ENCODE results near the gene CYB5B.

Gene CYB5B

DNA sequence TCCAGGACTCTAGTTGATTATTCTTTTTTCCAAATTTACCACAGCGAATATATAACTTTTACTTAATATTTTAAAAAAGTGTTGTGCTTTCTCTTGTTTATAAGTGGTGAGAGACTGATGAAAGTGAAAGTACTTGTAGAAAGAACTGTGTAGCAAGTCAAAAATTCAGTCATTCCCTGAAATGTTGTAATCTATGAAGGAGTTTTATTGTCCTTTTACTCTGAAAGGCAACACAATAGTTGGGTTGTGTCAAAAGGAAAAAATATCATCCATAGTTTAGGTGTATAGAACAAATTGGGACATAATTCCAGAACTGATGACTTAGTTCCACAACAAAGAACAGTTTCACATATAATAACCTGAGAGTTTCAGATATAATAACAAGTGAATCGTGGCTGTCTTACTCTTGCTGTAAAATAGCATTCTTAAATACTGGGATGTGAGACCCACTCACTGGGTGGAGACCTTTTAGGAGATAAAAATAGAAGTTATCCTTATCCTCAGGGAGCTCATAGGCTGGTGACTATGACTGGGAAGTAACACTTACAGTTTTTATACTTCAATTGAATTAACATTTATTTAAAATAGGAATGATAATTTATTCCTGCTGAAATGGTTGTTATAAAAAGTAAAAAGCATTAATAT, 20.6 kb downstream of the CYB5B start:
- no peak for DNase-seq (ENCODE audit: low read depth)

DNA sequence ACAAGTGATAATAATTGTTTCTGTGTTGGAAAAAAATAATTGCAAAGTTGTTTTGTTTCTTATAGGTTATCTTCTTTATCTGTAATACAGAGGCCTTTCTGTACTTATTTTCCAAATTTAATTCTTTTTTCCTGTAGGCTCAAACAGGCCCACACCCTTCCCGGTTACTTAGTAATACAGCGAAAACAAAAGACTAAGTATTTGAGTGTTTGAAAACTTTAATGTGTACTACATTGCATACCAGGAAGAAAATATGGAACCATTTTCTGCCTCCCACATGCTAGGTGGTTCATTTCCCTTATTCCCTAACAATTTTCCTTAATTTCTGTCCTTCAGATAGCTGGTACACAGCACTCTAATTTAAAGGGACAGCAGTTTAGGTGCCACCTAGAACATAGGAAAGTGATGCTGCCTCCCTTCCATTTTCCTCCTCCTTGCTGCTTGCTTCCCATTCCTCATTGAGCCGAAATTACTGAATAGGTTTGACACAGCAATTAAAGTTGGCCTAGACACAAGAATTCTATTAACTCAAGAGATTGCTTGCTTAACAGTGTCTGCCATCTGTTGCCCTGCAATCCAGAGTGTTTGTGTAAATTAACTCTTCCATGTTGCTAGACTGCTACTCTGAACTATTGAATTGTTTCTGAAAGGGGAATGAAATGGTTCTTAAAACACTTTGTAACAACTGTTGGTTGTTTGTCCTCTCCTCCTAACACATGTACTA, 24.2 kb downstream of the CYB5B start:
- no peak for DNase-seq (ENCODE audit: low read depth)

DNA sequence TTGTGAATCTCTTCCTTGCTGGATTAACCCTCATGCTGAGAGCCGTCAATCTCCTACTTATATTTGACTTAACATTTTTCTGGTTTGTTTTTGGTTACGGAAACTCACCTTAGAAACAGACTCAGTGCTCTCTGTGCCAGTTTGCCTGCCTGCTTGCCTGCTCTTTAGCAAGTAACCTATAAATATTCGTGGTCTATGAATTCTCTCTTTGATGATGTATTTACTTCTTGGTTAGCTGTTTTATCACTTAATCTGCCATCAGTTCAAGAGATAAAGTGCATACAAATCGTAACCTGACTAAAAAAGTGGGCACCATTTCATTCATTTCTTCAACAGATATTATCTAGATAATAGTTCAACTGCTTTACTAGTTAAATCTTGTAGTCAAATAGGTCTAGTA, 26.7 kb downstream of the CYB5B start:
- DNase-seq (ENCODE audit: low read depth), result no peak

DNA sequence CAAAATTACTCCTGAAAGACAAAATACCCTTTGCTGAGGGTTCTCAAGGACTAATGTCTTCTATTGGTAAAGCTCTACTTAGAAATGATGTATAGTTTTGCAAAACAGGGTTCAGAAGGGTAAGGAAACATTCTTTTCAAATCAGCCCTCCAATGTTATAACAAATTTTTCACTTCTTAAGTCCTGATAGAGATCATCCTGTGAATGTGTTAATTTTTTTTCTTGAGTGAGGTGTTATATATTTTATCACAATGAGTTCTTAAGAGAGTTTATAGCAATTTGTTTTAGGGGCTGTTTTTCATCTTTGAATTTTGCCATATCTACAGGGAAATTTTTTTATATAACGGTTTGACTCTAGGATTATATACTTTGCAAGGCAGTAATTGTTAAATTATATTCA, 29.5 kb downstream of the CYB5B start:
- no peak for DNase-seq (ENCODE audit: low read depth)

DNA sequence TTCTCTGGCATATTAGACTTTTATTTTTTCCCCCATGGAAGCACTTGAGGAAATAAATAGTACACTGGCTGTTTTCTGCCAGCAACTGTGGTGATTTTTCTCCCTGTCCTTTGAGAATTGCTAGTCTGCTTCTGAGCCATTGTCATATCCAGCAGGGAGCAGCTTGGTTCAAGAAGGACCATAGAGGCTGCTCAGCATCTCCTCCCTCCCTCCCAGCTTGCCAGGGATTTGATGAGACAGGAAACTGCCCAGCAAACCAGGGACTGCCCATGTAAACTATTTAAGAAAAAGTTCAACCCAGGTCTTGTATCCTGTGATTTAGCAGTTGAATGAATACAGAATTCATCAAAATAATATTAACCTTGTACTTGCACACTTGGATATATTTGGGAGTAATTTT, 39.5 kb downstream of the CYB5B start:
- DNase-seq (ENCODE audit: low read depth), result no peak

DNA sequence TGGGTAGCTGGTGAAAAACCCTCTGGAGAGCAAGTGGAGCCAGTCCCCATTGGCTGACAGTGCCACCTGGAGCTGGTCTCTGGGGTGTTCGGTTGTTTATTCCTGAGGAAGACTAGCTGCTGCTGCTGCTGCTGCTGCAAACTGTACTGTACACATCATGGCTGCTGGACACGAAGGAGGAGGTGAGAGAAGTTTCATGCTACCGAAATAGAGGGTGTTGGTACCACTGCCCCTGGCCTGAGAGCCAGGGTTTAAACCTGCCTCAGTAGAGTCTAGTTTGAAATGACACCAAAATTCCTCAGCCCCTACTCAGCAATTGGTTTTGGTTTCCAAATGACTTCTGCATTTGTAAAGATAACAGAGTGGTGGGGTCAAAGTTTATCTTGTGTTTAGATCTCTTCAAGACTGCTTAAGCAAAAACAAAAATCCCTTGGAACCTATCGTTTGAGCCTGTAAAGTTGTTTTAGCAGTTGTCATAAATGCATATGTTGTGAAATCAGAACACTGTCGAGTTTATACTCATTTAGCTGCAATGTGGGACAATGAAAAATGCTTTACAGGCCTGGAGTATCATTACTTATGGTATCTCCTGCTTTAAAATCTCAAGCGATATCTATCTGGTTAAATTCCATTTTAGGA, 40.8 kb downstream of the CYB5B start:
- no peak for DNase-seq (ENCODE audit: low read depth)

DNA sequence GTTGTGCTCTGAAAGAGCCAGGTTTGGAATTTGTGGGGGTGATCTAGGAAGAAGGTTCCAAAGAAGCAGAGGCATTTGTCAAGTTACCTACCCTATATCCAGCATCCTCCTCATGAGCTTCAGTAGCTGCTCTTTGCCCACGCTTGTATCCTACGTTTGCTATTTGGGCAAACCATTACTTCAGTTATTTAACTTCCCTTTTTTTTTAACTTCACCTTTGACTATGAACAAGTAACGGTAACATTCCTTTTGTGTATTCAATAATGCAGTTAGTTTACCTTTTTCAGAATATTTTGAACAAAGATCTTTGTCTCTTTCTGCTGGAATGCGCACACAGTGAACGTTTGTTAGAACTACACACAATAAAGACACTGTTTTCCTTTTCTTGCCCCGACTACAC, 41.5 kb downstream of the CYB5B start:
- no peak for DNase-seq (ENCODE audit: low read depth)

DNA sequence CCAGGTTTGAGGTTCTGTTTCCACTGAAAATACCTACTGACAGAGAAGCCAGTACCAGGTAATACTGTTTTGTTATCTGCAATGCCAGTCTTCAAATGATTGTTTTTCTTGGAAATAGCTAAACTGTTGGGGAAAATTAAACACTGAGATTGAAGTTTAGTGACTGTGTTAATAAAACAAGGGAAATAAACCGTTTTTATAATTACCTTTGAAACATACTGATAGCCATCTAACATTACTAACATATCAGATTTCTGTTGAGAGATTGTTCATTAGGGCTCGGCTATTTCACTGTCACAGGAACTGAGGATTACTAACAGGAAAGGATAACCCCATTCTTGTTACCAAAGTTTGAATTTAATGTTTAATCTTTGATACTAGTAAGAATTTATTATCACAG, 42.1 kb downstream of the CYB5B start:
- no peak for DNase-seq (ENCODE audit: low read depth)

DNA sequence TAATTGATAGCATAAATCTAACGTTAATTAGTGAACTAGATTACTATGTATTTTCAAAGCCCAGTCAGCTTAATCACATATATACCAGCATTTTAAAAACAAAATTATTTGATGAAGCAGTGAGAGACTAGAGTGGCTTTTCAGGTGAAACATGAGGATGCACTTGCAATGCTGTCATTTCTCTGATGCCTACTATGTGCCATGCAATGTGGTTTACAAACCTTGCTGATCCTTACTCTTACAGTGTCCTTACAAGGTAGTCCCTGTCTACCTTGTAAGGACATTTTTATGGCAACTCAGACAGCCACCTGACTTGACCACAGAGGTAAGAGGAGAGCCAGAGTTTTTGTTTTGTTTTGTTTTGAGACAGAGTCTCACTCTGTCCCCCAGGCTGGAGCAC, 42.7 kb downstream of the CYB5B start:
- DNase-seq (ENCODE audit: low read depth), result no peak

DNA sequence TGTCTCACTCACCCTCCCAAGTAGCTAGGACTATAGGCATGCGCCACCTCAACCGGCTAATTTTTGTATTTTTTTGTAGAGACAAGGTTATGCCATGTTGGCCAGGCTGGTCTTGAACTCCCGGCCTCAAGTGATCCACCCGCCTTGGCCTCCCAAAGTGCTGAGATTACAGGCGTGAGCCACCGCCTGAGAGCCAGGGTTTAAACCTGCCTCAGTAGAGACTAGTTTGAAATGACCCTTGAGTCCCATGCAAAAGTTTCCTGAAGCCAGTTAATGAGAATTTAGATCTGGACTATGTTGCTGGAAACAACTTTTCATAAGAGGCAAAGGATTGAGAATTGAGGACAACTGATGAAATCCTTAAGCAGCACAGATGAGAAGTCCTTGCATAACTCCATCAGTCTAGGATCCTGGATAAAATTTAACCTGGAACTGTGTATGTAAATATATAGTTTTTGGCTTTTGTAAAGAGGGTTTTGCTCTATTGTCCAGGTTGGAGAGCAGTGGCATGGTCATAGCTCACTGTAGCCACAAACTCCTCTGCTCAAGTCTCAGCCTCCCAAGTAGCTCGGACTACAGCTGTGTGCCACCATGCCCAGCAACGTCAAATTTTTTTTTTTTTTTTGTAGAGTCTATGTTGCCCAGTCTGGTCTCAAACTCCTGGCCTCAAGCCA, 43.2 kb downstream of the CYB5B start:
- no peak for DNase-seq (ENCODE audit: low read depth)

DNA sequence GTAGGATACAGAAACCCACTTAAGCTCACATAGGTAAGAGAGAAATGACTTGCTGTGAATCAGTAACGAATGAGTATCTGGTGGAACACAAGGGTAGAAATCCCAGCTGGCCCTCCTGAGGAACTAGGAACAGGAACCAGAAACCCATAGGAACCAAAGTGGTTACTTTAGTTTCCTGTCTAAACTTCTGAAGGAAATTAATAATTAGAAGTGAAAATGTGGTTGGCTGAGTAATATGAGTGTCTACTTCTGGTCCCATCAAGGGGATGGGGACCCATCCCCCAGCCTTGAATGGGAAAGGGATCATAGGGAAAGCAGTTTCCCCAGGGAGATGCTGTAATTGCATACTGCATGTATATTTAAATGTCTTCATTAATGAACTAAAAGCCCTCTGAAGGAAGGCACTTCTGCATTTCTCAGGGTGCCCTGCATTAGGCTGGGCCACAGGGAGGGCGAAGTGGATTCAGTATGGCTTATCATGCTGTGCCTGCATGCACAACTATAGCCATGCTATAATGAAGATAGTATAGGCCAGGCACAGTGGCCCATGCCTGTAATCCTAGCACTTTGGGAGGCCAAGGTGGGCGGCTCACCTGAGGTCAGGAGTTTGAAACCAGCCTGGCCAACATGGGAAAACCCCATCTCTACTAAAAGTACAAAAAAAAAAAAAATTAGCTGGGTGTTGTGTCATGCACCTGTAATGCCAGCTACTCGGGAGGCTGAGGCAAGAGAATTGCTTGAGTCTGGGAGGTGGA, 45.6 kb downstream of the CYB5B start:
- no peak for DNase-seq (ENCODE audit: low read depth)

DNA sequence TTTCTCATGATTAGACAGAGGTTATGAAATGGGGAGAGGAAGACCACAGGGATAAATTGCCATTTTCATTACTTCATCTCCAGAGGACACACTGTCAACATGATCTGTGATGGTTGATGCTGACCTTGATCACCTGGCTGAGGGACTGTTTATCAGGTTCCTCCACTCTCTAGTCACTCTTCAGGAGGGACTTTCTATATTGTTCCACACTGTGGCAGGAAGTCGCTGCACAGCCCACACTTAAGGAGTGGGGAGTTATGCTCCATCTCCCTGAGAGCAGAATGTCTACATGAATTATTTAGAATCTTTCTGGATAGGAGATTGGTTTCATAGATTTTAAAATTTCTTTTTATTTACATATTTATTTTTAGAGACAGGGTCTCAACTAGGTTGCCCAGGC, 46.7 kb downstream of the CYB5B start:
- no peak for DNase-seq (ENCODE audit: low read depth)

DNA sequence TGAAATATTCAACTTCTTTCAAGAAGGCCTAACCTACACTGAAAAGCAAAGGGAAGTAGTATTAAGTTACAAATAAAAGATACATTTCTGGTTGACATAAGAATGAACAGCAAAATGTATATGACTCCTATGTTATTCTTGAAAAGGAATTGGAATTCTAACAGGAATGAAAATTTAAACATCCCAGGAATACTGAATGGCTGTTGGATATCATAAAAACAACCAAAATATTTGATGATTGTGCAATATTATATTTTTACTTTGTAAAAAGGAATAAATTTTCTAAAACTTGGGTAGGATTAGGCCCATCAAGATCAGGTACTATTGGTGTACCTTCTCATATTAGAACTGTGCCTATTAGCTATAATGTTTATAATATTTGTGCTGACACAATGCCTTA, 50.0 kb downstream of the CYB5B start:
- DNase-seq (ENCODE audit: low read depth), result no peak

DNA sequence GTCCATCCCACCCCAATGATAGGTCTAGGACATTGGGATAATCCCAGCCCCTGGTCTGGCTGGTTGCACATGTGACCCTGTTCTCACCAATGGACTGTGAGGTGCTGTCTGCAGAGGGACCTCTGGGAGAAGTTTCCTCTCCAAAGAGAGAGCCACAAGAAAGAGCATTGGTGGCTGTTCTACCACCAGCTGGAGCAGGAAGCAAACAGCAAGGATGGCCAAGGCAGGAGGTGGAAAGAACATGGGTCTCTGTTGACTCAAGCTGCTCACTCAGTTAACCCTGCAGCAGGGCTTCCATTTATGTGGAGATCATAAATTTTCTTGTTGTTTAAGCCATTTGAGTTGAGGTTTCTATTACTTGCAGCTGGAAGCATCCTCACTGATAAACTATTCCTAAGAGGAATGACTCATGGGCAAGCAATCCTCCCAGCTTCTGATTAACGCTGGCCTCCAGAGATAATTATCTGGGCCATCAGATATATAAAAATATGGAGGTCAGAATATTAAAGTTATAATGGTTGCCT, 52.6 kb downstream of the CYB5B start:
- peak; percentile 36 for DNase-seq (ENCODE audit: low read depth)

DNA sequence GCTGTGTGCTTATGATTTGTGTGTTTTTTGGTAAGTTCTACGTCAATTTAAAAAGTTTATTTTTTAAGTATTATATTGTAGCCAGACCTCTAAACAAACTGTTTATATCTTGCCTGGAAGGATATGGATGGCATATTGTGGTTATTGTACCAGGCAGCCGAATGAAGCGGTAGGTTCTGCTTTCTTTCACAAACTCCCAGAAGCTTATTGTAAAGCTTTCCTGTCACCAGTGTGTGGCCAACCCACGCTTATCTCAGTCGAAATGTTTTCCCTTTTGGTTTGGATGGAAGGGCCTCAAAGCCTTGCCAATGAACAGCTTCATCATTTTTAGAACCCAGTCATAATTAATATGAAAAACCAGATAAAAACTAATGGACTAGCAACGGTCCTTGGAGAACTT, 53.1 kb downstream of the CYB5B start:
- DNase-seq (ENCODE audit: low read depth), result no peak

DNA sequence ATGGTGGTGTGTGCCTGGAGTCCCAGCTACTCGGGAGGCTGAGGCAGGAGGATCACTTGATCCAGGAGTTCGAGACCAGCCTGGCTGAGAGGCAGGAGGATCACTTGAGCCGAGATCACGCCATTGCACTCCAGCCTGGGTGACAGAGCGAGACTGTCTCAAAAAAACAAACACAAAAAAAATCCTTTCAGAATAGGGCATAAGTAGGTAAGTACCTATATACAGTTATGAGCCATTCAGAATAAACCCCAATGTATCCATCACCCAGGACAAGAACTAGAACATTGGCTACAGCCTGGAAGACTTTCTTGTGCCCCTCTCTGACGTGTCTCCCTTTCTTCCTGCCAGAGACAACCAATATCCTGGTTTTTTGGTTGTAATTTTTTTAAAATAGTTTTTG, 54.3 kb downstream of the CYB5B start:
- no peak for DNase-seq (ENCODE audit: low read depth)

DNA sequence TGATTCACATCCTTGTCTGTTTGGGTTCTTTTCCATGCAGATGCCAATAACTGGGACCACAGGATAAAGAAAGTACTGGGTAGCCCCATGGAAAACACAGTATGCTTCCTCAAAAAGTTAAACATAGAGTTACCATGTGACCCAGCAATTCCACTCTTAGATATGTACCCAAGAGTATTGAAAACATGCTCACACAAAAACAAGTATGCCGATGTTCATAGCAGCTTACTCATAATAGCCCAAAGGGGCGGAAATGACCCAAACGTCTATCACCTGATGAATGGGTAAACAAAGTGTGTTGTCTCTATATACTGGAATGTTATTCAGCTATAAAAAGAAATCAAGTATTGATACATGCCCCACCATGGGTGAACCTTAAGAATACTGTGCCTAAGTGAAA, 55.4 kb downstream of the CYB5B start:
- no peak for DNase-seq (ENCODE audit: low read depth)

DNA sequence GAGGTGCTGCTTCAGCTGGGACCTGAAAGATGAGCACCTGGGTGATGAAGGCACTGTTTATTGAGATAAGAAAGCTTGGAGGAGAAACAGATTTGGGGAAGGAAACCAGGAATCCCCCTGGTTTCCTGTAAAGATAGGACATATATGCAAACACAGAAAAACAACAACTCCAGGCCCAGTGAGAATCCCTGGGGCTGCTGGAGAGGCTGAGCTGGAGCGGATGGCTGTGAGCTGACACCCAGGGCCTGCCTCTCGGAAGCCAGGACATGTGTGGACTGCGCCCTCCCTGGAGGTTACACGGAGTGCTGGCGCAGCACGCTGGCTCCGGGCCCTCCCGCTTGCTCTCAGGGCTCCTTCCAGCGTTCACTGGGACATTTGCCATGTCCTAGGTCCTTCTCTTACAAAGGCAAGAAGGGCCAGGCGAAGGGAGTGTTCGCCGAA, 57.5 kb downstream of the CYB5B start:
- peak; percentile 74 for DNase-seq (ENCODE audit: low read depth)

DNA sequence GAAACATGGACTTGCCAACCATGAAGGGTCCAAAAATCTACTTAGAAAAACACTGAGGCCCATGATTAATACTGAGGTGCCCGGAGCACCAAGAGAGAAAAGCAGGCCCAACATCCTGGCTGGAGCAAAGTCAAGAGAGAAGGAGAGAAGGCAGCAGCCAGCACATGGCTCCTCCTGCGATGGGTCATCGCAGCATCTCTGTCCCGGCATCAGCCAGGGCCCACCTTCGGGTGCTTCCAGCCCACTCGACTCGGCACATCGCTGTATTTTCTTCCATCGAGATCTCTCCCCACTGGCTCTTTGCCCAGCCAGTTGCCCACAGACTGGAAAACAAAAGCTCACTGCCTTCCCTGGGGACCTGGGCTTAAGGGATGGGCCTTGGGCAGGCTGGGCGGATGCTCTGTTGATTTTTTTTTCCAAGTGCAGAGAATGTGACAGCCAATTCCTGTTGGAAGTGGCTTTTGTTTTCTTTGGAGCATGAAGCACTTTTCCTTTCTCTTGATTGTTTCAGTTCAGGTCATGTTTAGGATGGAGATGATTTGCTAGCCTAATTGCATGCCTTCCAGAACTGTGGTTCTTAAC, 58.1 kb downstream of the CYB5B start:
- DNase-seq (ENCODE audit: low read depth), result peak; percentile 95

DNA sequence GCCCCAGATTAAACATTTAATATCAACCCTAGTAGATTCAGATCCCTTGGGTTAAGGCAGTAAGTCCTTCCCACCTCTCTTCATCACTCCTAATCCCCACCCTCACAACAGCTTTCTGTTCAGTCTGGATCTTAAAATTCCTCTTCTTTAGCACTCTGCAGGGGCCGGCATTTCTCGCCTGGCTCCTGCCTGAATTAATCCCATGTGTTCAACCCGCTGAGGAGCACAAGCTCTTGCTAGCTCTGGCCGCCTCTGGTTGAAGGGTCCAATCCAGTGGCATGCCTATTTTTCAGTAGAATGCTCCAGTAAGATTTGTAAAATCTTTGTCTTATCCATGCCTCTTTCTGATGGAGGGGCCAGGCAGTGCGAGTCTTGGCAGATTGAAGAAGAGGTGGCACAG, 59.2 kb downstream of the CYB5B start:
- no peak for DNase-seq (ENCODE audit: low read depth)

DNA sequence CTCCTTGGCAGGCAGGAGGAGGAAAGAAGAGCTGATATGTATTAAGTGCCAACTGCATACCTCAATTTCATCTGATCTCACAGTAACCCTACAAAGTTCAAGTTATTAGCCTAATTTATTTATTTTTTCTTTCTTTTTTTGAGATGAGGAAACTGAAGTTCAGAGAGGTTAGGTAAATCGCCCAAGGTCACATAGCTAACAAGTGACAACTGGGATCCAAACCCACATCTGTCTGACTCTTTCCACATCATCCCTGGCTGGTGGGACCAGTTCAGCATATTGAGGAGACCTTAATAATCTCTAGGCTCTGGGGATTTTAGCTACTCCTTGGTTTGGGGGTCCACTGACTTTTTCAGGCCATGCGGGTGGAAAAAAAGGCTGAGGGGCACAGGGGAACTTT, 60.9 kb downstream of the CYB5B start:
- no peak for DNase-seq (ENCODE audit: low read depth)

DNA sequence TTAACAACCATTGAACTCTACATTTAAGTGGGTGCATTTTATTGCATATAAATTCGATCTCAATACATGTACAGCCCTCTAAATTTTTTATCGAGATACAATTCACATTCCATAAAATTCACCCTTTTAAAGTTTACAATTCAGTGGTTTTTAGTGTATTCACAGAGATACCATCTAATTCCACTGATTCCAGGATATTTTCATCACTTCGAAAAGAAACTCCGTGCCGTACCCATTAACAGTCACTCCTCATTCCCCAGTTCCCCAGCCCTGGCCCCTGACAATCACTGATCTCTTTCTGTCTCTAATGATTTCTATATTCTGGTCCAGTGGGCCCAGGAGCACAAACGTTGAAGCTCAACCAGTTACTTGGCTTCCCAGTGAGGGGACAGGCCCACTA, 61.4 kb downstream of the CYB5B start:
- DNase-seq (ENCODE audit: low read depth), result no peak

Measured in fibroblast of the conjunctiva (primary cell).